RWPE1 (cell line): ENCODE measurements around the gene COX6A1.
"Not testable (repeated sequence)": the region's sequence is repeated elsewhere in the genome, so short reads cannot be mapped to it uniquely, and the experiment has no call there.

Source experiments
- CTCF ChIA-PET: fragments of 350-600 bp; sonication (Branson Sonifier 250); formaldehyde crosslinking; extraction: SDS; loops from one replicate; lab custom pipeline; 2021; lab: Yijun Ruan, JAX
- POLR2A ChIA-PET: fragments of 400-600 bp; formaldehyde crosslinking; extraction: SDS; loops from one replicate; lab custom pipeline; 2020; ENCODE audit warnings: antibody characterized with exemption; ENCODE audit not compliant: low non-redundant PET; lab: Yijun Ruan, JAX
- DNase-seq: peaks from one replicate; pipeline ENCODE4 v3.0.0; 2012; ENCODE audit warnings: low spot score
- H3K27ac ChIP-seq: fragments of 450-650 bp; 2 replicates; pipeline ENCODE4 v1.5.1; 2017
- CTCF ChIP-seq: fragments of 450-650 bp; conservative IDR thresholded peaks from 2 replicates; pipeline ENCODE4 v1.5.1; 2017; ENCODE audit warnings: low read depth, mild to moderate bottlenecking

COX6A1 gene

GRCh38 chr12:120475643-120476042, 37.7 kb downstream of the COX6A1 start:
- H3K27ac ChIP-seq: no peak overlapping the region
- ChIA-PET POLR2A (interaction anchor here (0.6 kb wide), 1 partner anchor 83 kb away, joined by 7 read pairs; no protein-coding TSS in a partner anchor), CTCF (interaction anchor here (0.6 kb wide), 1 partner anchor 652 kb away, joined by 4 read pairs; no protein-coding TSS in a partner anchor)
- TF ChIP-seq CTCF: no peak
- no peak for DNase-seq

GRCh38 chr12:120479458-120479857, 41.5 kb downstream of the COX6A1 start:
- DNase-seq: no peak
- H3K27ac ChIP-seq: no peak overlapping the region
- no peak for TF ChIP-seq CTCF
- ChIA-PET POLR2A (interaction anchor here (0.6 kb wide), 1 partner anchor 11 kb away, joined by 3 read pairs; no protein-coding TSS in a partner anchor), CTCF (interaction anchor here (0.6 to 1.3 kb wide), 2 partner anchors 9 to 166 kb away, joined by 3 to 5 read pairs; partner anchors contain the start of gene SRSF9)

GRCh38 chr12:120480211-120480610, 42.3 kb downstream of the COX6A1 start:
- ChIA-PET POLR2A (interaction anchor here (0.9 kb wide), 1 partner anchor 14 kb away, joined by 3 read pairs; no protein-coding TSS in a partner anchor), CTCF (interaction anchor here (0.7 to 1.3 kb wide), 2 partner anchors 10 to 168 kb away, joined by 3 to 4 read pairs; partner anchors contain the start of gene SRSF9)
- DNase-seq: no peak
- no peak for TF ChIP-seq CTCF
- no peak overlapping the region for H3K27ac ChIP-seq

GRCh38 chr12:120481022-120481767, 43.3 kb downstream of the COX6A1 start:
- CTCF ChIA-PET: no interaction called here
- POLR2A ChIA-PET: no interaction called here
- no peak for TF ChIP-seq CTCF
- no peak for DNase-seq
- H3K27ac ChIP-seq: no peak overlapping the region

- TF ChIP-seq CTCF: no peak
- CTCF ChIA-PET: interaction anchor here (0.9 kb wide), 1 partner anchor 16 kb away, joined by 3 read pairs; no protein-coding TSS in a partner anchor
- DNase-seq: no peak
- H3K27ac ChIP-seq: no peak overlapping the region
- POLR2A ChIA-PET: interaction anchor here (0.6 kb wide), 1 partner anchor 14 kb away, joined by 3 read pairs; the partner anchor contains the start of gene SRSF9
Observed at GRCh38 chr12:120483621-120484020, 45.7 kb downstream of the COX6A1 start.

- no peak for DNase-seq
- TF ChIP-seq CTCF: no peak
- POLR2A ChIA-PET: no interaction called here
- H3K27ac ChIP-seq: no peak overlapping the region
- CTCF ChIA-PET: interaction anchor here (1.7 kb wide), 1 partner anchor 9 kb away, joined by 5 read pairs; no protein-coding TSS in a partner anchor
Observed at GRCh38 chr12:120485961-120486881, 48.3 kb downstream of the COX6A1 start.

- DNase-seq, H3K27ac ChIP-seq, POLR2A ChIA-PET: not testable (repeated sequence)
- CTCF ChIA-PET: interaction anchor here (0.6 to 0.7 kb wide), 2 partner anchors 34 to 57 kb away, joined by 3 read pairs; no protein-coding TSS in a partner anchor
Observed at GRCh38 chr12:120487552-120487951, 49.6 kb downstream of the COX6A1 start.
